HTERT RPE-1 (cell line): Measurements from ENCODE around the gene ISCU.
"Not testable (repeated sequence)": the region's sequence is repeated elsewhere in the genome, so short reads cannot be mapped to it uniquely, and the experiment has no call there.

Experiments used
- in situ Hi-C: fragments of 300-500 bp; cut with MboI; formaldehyde crosslinking; loops from 4 replicates; pipeline ENCODE4 v1.14.3; 2020; ENCODE audit warnings: low sequenced_read_pairs

ISCU gene

DNA sequence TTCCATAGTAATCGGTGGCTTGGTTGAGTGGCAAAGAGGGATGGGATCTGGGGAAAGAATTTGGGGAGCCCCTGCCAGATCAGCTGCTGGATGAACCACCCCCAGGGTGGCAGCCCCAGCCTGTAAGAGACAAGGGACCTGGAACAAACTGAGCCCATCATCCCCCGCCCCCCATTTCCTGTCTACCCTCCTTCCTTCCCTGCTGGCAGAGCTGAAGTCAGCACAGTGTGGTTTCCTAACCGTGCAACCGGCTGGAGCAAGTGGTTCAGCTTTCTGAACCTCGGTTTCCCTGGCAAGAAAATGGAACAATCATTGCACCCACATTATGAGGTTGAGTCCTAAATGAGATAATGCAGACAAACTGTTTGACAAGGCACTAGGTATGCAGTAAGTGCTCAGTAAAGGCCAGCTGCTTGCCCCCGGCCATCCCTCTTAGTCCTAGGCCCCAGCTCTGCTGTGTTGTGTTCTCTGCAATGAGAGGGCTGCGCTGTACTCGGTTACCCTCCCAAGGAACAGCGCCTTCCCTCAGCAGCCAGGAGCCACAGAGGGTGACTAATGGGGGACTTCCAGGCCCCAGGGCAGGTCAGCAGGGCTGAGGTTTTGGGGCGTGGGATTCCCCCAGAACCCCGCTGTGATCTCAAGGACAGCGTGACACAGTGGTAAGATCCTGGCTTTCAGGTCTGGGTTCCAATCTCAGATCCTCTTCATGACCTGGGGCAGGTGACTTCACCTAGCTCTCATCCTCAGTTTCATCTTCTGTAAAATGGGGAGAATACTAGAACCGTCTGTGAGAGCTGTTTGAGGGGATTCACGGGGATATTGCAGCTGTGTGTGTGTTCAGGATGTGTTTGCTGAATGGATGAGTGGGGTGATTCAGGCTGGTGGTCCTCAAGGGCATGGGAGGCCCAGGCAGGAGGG is 54.8 kb downstream of the ISCU start:
- in situ Hi-C loops, result no loop called here

- in situ Hi-C loops, result no loop called here
Observed at GRCh38 chr12:108618079-108618952, 55.9 kb downstream of the ISCU start.

DNA sequence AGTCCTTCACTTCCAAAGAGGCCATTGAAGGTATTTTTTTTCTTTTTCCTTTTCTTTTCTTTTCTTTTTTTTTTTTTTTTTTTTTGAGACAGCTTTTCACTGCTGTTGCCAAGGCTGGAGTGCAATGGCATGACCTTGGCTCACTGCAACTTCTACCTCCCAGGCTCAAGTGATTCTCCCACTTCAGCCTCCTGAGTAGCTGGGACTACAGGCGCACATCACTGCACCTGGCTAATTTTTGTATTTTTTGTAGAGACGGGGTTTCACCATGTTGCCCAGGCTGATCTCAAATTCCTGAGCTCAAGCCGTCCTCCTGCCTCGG is 56.5 kb downstream of the ISCU start:
- in situ Hi-C loops, result not testable (repeated sequence)
